ENCODE data around the gene GRIN3B. TPM values are rescaled to one million over a fixed set of nuclear protein-coding genes. Genes with fewer than 3 reads are reported as not detected.

The GRIN3B gene
- total RNA-seq, 4 donors from 2014 or later: not detected

GRCh38 chr19:1000591-1001537 is 645 bp downstream of the GRIN3B start:
- intact Hi-C loops (cut with DNase I; ENCODE audit: low total_unique reads): no loop called here
- H3K4me3 ChIP-seq (ENCODE audit: low read depth, poor library complexity, severe bottlenecking): no peak overlapping the region
- 6 to 16% methylated on average over 14 to 37 of the region's 73 CpGs for WGBS, 2 donors
- no peak for DNase-seq (ENCODE audit: low spot score in 2 of 2)
- TF ChIP-seq CTCF (IDR thresholded peaks at IDR 0.05) (no peak), POLR2A (IDR thresholded peaks at IDR 0.05) (no peak)

GRCh38 chr19:1001538-1002166 is 1.4 kb downstream of the GRIN3B start:
- 9 to 12% methylated on average over 12 to 14 of the region's 20 CpGs for WGBS, 2 donors
- no peak for TF ChIP-seq POLR2A (IDR thresholded peaks at IDR 0.05)
- TF ChIP-seq CTCF (IDR thresholded peaks at IDR 0.05): peak in 1 of 3 donors; percentile 84
- H3K4me3 ChIP-seq (ENCODE audit: low read depth, poor library complexity, severe bottlenecking): no peak overlapping the region
- no peak for DNase-seq (ENCODE audit: low spot score in 2 of 2)
- intact Hi-C loops (cut with DNase I; ENCODE audit: low total_unique reads): no loop called here

- H3K4me3 ChIP-seq (ENCODE audit: low read depth, poor library complexity, severe bottlenecking): no peak overlapping the region
- intact Hi-C loops (cut with DNase I; ENCODE audit: low total_unique reads): no loop called here
- 64 to 77% methylated on average over 4 of the region's 4 CpGs for WGBS, 2 donors
- TF ChIP-seq CTCF (IDR thresholded peaks at IDR 0.05) (no peak), POLR2A (IDR thresholded peaks at IDR 0.05) (no peak)
- DNase-seq (ENCODE audit: low spot score in 2 of 2): no peak
Measured at GRCh38 chr19:1002600-1002999, 2.4 kb downstream of the GRIN3B start.

- no peak overlapping the region for H3K4me3 ChIP-seq (ENCODE audit: low read depth, poor library complexity, severe bottlenecking)
- intact Hi-C loops (cut with DNase I; ENCODE audit: low total_unique reads): no loop called here
- TF ChIP-seq CTCF (IDR thresholded peaks at IDR 0.05) (no peak), POLR2A (IDR thresholded peaks at IDR 0.05) (no peak)
- no peak for DNase-seq (ENCODE audit: low spot score in 2 of 2)
- 79% methylated on average over 28 of the region's 37 CpGs; no CpG with 5 or more reads in 1 of the 2 donors for WGBS, 2 donors
Measured at GRCh38 chr19:1003283-1003682, 3.1 kb downstream of the GRIN3B start.

- 58 to 70% methylated on average over 17 to 31 of the region's 32 CpGs for WGBS, 2 donors
- no peak for DNase-seq (ENCODE audit: low spot score in 2 of 2)
- TF ChIP-seq POLR2A (IDR thresholded peaks at IDR 0.05) (no peak), CTCF (IDR thresholded peaks at IDR 0.05) (no peak)
- intact Hi-C loops (cut with DNase I; ENCODE audit: low total_unique reads): no loop called here
- H3K4me3 ChIP-seq (ENCODE audit: low read depth, poor library complexity, severe bottlenecking): no peak overlapping the region
Measured at GRCh38 chr19:1004204-1004802, 4.1 kb downstream of the GRIN3B start.

Measured in lower leg skin (tissue), 4 donors.